ENCODE measurements around the gene YAF2. TPM values are rescaled to one million over a fixed set of nuclear protein-coding genes. Genes with fewer than 3 reads are reported as not detected.

The YAF2 gene
- total and polyA plus RNA-seq, 12 donors, result 26.9 to 129 (median 79.3) TPM

DNA sequence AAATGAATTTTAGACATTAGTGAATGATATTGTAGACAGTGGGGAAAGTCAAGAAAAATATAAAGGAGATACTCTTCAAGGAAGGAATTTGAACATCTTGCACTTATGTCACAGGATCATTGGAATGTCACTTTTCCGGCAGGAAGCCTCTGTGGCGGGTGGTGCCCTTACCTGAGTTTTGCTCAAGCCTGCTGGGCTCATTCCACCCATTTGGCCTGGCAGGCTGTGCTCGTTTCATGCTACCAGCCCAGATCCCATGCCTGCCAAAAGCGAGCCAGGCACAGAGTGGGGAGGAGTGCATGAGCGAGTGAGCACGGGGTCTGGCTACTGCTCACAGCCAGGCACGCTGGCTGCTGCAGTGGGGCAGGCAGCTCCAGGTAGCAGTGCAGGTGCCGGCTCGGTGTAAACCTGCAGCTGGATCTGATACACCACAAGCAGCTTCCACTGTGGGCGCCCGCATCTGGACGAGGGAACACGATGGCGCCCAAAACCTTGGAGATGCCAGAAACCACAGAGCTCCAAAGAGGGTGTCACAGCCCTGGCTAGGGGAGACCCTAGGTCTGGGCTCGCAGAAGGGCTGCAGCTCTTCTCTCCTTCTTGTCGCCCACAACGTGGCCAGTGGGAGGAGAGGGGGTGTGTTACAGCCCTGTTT lies 28.7 kb upstream of the YAF2 start:
- Histone ChIP-seq H3K4me3 (no peak overlapping the region), H3K4me1 (peaks cover 0 to 5% (median 0%) of the 10 kb centered on the region in 9 donors), H3K9me3 (no peaks in the 10 kb centered on the region), H3K27me3 (no peaks in the 10 kb centered on the region), H3K36me3 (no peaks in the 10 kb centered on the region), H3K27ac (no peak overlapping the region)
- no peak for DNase-seq
- 93 to 96% methylated on average over 17 of the region's 17 CpGs for WGBS, 2 donors
- ATAC-seq, result peak in 1 of 8 donors; percentile 44
- TF ChIP-seq CTCF (IDR thresholded peaks at IDR 0.05), result no peak
- intact Hi-C loops (cut with DNase I), result no loop called here

- Histone ChIP-seq H3K27ac (no peak overlapping the region), H3K4me3 (no peak overlapping the region), H3K9me3 (no peaks in the 10 kb centered on the region), H3K36me3 (no peaks in the 10 kb centered on the region), H3K27me3 (no peaks in the 10 kb centered on the region), H3K4me1 (no peaks in the 10 kb centered on the region)
- no peak for TF ChIP-seq CTCF (IDR thresholded peaks at IDR 0.05)
- intact Hi-C loops (cut with DNase I), result no loop called here
- ATAC-seq (no peak), DNase-seq (no peak)
- WGBS, 2 donors, result 88 to 89% methylated on average over 2 of the region's 2 CpGs
Measured at GRCh38 chr12:42262271-42262670, 24.2 kb upstream of the YAF2 start.

GRCh38 chr12:42261708-42262107 lies 23.7 kb upstream of the YAF2 start:
- intact Hi-C loops (cut with DNase I), result no loop called here
- no peaks in the 10 kb centered on the region for H3K27me3 ChIP-seq
- H3K27ac ChIP-seq, result no peak overlapping the region
- H3K36me3 ChIP-seq, result no peaks in the 10 kb centered on the region
- no peak for ATAC-seq
- no peak for DNase-seq
- no peak for TF ChIP-seq CTCF (IDR thresholded peaks at IDR 0.05)
- 75 to 87% methylated on average over 4 of the region's 4 CpGs for WGBS, 2 donors
- H3K9me3 ChIP-seq, result no peaks in the 10 kb centered on the region
- no peaks in the 10 kb centered on the region for H3K4me1 ChIP-seq
- no peak overlapping the region for H3K4me3 ChIP-seq

- DNase-seq, result no peak
- intact Hi-C loops (cut with DNase I), result no loop called here
- no peak for TF ChIP-seq CTCF (IDR thresholded peaks at IDR 0.05)
- 79 to 90% methylated on average over 6 of the region's 6 CpGs for WGBS, 2 donors
- Histone ChIP-seq H3K27ac (no peak overlapping the region), H3K9me3 (no peaks in the 10 kb centered on the region), H3K4me1 (no peaks in the 10 kb centered on the region), H3K27me3 (no peaks in the 10 kb centered on the region), H3K4me3 (no peak overlapping the region), H3K36me3 (no peaks in the 10 kb centered on the region)
- ATAC-seq, result no peak
Measured at GRCh38 chr12:42260518-42260917, 22.5 kb upstream of the YAF2 start.
